PFSK-1 (cell line): ENCODE results near the gene HHATL.
A peak's percentile ranks its signal among the peaks of the same experiment; 100 is the strongest.

Source experiments
- FOXP2 ChIP-seq: optimal IDR thresholded peaks from 2 replicates; pipeline ENCODE3; 2011; ENCODE audit warnings: borderline replicate concordance, control low read depth, inconsistent platforms; ENCODE audit not compliant: insufficient read depth; ENCODE audit errors: extremely low read length, extremely low read depth
- POLR2AphosphoS5 ChIP-seq: IDR thresholded peaks from 2 replicates; pipeline ENCODE4 v1.6.1; 2012; ENCODE audit warnings: low read depth, mild to moderate bottlenecking, control low read depth, low read length, moderate library complexity
- SIN3A ChIP-seq: IDR thresholded peaks from 2 replicates; pipeline ENCODE4 v1.6.1; 2012; ENCODE audit warnings: mild to moderate bottlenecking, low read length, moderate library complexity, borderline replicate concordance; ENCODE audit not compliant: insufficient read depth
- TAF1 ChIP-seq: IDR thresholded peaks from 2 replicates; pipeline ENCODE4 v1.6.1; 2012; ENCODE audit warnings: low read length, control low read depth, borderline replicate concordance; ENCODE audit not compliant: insufficient read depth
- TF ChIP-seq, protein P1 (sequence below), 2 experiments: IDR thresholded peaks; 2 replicates each; pipeline versions ENCODE4 v1.6.1 to v1.8.0; 2011 to 2012; ENCODE audit warnings: low read depth in 2 of 2, low read length in 2 of 2, control low read depth in 1 of 2, inconsistent platforms in 1 of 2, mild to moderate bottlenecking in 1 of 2, moderate library complexity in 1 of 2; ENCODE audit not compliant: insufficient read depth in 1 of 2

The HHATL gene

DNA sequence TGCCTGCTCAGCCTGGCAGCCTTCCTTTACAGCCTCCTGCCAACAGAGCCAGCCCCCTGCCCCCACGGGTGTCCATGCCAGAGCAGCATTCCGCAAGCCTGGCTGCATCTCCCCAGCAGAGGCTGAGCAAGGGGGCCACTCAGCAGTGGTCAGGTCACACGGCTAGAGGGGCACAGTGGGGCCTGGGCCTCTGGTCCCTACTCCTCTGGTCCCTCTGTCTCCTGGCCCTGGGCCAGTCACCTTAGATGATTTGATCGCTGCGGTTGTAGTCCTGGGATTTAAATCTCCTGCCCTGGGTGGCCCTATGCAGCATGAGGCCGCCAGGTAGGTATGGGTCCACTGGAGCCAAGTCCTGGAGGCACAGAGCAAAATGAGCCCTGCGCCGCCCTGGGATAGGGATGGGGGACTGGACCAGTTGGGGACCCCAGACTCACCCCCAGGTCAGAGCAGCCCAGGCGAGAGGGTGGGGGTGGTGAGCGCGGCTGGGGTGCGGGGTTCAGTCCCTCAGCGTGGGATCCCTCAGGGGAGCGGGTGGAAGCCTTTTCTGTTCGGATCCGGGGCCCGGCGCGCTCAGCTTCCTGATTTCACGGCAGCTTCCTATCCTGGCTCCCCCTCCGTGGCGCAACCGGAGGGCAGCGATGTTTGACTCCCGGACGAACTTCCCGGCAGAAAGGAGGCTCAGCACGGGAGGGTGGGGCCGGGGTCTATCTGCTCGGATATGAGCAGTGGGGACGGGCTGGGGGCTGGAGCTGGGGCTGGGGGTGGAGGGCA lies 48.9 kb downstream of the HHATL start, which contains the start of gene ZBTB47:
Gene ZBTB47 (plus strand): TSS at position 138 of the 771 bp plus-strand sequence. CDS start 4,659 bp downstream, outside the sequence.
- TF ChIP-seq, protein P1, sequence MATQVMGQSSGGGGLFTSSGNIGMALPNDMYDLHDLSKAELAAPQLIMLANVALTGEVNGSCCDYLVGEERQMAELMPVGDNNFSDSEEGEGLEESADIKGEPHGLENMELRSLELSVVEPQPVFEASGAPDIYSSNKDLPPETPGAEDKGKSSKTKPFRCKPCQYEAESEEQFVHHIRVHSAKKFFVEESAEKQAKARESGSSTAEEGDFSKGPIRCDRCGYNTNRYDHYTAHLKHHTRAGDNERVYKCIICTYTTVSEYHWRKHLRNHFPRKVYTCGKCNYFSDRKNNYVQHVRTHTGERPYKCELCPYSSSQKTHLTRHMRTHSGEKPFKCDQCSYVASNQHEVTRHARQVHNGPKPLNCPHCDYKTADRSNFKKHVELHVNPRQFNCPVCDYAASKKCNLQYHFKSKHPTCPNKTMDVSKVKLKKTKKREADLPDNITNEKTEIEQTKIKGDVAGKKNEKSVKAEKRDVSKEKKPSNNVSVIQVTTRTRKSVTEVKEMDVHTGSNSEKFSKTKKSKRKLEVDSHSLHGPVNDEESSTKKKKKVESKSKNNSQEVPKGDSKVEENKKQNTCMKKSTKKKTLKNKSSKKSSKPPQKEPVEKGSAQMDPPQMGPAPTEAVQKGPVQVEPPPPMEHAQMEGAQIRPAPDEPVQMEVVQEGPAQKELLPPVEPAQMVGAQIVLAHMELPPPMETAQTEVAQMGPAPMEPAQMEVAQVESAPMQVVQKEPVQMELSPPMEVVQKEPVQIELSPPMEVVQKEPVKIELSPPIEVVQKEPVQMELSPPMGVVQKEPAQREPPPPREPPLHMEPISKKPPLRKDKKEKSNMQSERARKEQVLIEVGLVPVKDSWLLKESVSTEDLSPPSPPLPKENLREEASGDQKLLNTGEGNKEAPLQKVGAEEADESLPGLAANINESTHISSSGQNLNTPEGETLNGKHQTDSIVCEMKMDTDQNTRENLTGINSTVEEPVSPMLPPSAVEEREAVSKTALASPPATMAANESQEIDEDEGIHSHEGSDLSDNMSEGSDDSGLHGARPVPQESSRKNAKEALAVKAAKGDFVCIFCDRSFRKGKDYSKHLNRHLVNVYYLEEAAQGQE (IDR thresholded peaks at IDR 0.05; ENCODE audit: insufficient read depth in 1 of 2, low read depth in 2 of 2, low read length in 2 of 2): no peak
- TF ChIP-seq FOXP2: no peak

DNA sequence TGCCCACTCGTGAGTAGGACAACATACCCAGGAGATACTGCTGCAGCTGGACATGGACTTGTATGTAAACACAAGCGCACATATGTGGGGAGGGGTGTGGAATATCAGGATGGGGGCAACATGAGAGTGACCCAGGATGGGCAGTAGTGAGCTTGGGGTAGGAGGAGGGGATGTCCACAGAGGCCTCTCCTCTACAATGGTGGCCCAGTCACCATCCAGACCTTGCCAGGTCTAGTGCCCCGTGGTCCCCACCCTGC lies 49.4 kb downstream of the HHATL start:
- TF ChIP-seq, protein P1 (IDR thresholded peaks at IDR 0.05; ENCODE audit: insufficient read depth in 1 of 2, low read depth in 2 of 2, low read length in 2 of 2): no peak
- TF ChIP-seq POLR2AphosphoS5: no peak
- no peak for TF ChIP-seq FOXP2

DNA sequence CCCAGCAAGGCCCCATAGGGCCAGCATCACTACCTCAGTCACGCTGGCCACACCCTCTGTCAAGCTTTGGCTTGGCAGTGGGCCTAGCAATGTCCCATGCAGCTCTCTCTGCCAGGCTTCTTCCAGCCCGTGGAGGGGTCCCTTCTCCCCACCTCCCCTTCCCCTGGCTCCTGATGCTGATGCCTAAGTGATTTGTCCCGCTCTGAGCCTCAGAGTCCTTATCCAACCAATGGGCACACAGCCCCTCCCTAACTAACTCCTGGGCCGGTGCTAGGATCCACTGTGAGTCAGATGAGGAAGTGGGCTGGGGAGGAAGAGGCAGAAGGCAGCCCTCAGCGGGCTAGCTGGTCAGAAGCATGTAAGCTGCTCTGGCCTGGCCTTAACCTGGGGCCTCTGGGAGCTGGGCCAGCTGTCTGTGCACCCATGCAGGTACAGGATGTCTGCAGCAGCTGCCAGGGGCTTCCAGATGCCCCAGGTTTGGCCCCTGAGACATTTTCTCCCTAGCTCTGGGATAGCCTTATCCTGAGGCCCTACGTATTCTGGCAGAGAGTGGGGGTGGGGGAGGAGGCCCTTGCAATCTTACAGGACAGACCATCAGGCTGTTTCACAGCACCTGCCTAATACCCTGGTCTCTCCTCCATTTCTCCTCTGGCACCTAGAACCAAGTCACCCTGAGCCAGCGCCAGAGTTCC lies 49.8 kb downstream of the HHATL start:
- TF ChIP-seq, protein P1 (IDR thresholded peaks at IDR 0.05; ENCODE audit: insufficient read depth in 1 of 2, low read depth in 2 of 2, low read length in 2 of 2): no peak
- TF ChIP-seq TAF1 (peak; percentile 55; the same call in 1 of the 2 replicates), POLR2AphosphoS5 (peak; percentile 91)

- TF ChIP-seq FOXP2: no peak
- no peak for TF ChIP-seq POLR2AphosphoS5
- TF ChIP-seq, protein P1 (IDR thresholded peaks at IDR 0.05; ENCODE audit: insufficient read depth in 1 of 2, low read depth in 2 of 2, low read length in 2 of 2): no peak
- TF ChIP-seq SIN3A: no peak
- no peak for TF ChIP-seq TAF1
These were observed 50.4 kb downstream of the HHATL start for GRCh38 chr3:42652251-42652610.

DNA sequence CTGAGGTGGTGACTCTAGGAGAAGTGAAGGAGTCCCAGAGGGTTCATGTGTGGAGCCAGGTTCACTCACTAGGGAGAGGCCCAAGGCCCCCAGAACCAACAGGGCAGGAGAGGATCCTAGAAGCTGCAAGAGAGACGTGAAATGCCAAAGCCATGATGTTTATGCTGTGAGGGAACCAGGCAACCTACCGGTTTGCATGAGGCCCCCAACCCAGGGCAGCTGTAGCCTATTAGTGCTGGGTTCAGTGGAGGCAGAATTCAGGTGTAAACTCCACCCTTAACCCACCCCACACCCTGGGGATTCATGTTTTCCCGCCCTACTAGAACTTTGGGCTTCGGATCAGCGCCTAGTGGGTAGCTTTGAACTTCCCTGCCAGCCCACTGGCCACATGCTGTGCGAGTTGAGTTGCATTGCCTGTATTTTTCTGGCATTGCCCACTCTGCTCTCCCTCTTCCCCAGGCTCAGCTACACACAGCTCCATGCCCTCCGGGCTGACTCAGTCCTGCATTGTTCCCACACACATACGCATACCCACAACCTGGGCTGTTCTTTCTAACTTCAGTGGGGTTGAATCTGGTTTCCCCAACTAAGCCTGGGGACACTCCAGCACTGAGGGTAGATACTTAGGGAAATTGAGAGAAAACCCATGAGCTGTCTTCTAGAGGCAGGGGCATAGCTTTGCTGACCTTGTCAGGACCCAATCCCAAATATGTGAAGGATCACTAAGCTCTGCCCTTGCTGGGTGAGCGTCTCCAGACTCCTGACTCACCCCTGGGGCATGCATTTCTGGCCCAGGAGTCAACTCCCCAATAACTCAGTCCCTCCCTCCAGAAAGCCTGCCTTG lies 51.1 kb downstream of the HHATL start:
- no peak for TF ChIP-seq FOXP2
- no peak for TF ChIP-seq SIN3A
- no peak for TF ChIP-seq TAF1
